HK-2 (cell line): ENCODE measurements around the gene SMC3.
A peak's percentile ranks its signal among the peaks of the same experiment; 100 is the strongest.

Experiments used
- DNase-seq: peaks from one replicate; pipeline ENCODE4 v3.0.0-alpha.2; 2018; ENCODE audit not compliant: unreplicated experiment

Gene SMC3

DNA sequence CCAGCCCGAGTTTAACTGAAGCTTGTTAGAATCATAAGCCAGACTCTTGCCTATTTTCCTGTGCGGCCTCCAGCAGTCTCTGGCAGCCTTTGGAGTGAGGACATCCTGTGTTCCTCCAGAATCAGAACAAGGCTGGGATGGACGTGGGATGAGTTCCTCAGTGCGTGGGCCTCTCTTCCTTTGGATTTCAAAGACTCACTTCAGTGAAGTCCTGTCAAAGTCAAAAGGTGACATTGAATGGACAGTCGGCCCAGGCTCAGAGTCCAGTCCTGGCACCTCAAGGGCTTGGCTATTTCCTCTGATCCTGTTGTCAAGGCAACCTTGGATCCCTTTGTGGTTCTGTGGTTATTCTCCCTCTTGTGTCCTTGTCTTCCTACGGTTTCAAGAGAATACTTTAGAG is 21.4 kb upstream of the SMC3 start:
- no peak for DNase-seq

DNA sequence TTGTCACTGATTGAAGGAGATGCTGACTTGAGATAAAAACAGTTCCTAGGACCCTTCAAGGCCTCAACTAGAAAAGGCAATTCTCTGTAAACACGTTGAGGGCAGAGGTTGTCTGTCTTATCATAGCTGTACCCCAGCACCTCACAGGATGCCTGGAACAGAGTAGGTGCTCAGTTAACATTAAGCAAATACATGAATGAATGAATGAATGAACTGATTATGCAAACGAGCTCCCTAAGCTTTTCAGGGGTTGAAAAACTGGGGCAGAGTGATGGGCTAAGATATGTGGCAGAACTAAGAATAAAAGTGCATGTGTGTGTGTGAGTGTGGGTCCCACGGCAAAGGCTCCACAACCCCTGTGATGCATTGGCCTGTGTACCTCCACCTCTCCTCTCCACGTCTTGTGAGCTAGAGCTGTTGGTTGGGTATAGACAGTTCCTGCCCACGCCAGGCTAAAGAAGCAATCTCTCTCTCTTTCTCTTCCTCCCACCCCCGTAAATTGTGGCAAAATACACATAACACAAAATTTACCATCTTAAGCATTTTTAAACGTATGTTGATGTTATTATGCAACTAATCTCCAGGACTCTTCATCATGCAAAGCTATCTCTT is 20.9 kb upstream of the SMC3 start:
- no peak for DNase-seq

- no peak for DNase-seq
Measured at GRCh38 chr10:110547139-110547761, 20.2 kb upstream of the SMC3 start.

- DNase-seq, result no peak
Measured at GRCh38 chr10:110548002-110548401, 19.5 kb upstream of the SMC3 start.

- no peak for DNase-seq
Measured at GRCh38 chr10:110549211-110549610, 18.3 kb upstream of the SMC3 start.

DNA sequence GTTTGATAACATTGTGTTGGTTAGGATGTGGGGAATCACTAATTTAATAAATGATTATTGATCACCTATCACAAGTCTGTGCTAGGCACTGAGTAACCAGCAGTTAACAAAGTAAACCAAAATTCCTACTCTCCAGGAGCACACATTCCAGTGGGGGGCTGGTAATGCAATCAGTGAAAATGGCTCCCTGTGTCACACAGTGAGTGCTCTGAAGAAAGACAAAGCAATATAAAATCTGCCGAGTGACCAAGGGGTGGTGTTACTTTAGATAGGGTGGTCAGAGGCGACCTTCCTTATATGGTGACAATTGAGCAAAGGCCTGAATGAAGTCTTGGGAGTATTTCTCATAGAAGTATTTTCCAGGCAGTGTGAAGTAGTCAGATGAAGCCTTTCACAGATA is 13.6 kb upstream of the SMC3 start:
- no peak for DNase-seq

GRCh38 chr10:110556296-110556695 is 11.2 kb upstream of the SMC3 start:
- DNase-seq, result no peak

- DNase-seq, result no peak
Measured at GRCh38 chr10:110556969-110557601, 10.4 kb upstream of the SMC3 start.

GRCh38 chr10:110558041-110558440 is 9.5 kb upstream of the SMC3 start:
- DNase-seq, result no peak

DNA sequence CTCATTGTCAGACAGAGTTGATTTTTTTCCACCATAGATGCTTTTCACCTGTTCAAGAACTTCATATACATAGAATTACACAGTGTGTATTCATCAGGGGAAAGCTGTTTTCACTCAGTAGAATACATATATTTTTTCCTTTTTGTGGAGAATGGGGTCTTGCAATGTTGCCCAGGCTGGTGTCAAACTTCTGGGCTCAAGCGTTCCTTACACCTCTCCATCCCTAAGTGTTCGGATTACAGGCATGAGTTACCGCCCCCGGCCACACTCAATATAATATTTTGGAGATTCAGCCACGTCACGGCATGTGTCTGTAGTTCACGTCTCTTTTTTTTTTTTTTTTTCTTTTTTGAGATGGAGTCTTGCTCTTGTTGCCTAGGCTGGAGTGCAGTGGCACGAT is 7.5 kb upstream of the SMC3 start:
- DNase-seq, result no peak

DNA sequence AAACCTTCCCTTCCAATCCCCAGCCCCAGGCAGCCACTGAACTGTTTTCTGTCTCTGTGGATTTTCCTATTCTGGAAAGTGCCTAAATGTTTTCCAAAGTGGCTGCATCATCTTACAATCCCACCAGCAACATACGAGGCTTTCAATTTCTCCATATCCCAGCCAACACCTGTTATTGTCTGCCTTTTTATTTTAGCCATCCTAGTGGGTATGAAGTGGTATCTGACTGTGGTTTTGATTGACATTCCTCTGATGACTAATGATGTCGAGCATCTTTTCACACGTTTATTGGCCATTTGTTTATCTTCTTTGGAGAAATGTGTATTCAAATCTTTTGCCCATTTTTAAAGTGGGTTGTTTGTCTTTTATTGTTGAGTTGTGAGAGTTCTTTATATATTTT is 6.2 kb upstream of the SMC3 start:
- DNase-seq, result no peak

- no peak for DNase-seq
Measured at GRCh38 chr10:110562348-110562747, 5.1 kb upstream of the SMC3 start.

DNA sequence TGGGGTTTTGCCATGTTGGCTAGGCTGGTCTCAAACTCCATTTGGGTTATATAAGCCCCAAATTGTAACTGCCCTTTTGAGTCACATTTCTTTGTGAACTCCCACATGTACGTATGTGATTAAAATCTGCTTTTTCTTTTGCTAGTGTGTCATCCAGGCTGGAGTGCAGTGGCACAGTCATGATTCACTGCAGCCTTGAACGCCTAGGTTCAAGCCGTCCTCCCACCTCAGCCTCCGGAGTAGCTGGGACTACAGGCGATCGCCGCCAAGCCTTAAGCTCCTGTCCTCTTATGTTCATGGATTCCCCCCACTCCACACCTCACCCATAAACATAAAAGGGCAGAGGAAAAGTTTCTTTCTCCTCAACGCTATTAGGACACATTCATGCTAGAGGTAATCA is 4.4 kb upstream of the SMC3 start:
- DNase-seq, result no peak

- DNase-seq, result peak; percentile 24
Measured at GRCh38 chr10:110566472-110567200, 859 bp upstream of the SMC3 start.

DNA sequence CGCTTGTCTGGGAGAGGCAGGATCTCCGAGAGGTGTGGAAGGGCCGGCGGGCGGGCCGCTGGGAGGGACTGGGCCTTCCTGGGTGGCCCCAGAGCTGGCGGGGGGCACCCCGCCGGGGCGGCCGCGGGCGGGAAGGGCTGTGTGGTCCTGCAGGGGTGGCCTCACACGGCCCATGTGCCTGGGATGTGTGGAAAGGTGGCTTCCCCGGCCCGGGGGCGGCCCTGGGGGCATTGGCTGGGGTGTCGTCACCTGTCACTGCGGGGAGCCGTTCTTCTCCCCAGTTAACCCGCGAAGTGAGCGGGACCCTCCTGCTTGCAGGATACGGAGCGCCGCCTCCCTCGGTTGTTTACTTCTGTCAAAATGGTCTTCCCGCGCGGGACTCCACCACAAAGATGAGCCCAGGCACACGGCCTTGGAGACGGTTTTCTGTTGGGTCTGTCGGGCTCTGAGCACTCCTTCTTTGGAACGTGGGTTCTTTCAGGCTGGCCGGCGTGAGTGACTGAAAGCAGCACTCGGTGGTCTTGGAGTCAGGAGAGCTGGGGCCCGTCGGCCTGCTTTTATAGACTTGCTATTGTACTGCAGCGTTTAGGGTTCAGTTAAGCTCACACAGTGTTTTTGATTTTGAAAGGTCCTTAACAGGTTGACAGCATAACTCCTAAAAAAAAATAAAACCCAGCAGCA is 700 bp downstream of the SMC3 start:
- DNase-seq, result no peak

GRCh38 chr10:110569122-110569521 is 1.6 kb downstream of the SMC3 start:
- no peak for DNase-seq

GRCh38 chr10:110569736-110570135 is 2.2 kb downstream of the SMC3 start:
- DNase-seq, result no peak

DNA sequence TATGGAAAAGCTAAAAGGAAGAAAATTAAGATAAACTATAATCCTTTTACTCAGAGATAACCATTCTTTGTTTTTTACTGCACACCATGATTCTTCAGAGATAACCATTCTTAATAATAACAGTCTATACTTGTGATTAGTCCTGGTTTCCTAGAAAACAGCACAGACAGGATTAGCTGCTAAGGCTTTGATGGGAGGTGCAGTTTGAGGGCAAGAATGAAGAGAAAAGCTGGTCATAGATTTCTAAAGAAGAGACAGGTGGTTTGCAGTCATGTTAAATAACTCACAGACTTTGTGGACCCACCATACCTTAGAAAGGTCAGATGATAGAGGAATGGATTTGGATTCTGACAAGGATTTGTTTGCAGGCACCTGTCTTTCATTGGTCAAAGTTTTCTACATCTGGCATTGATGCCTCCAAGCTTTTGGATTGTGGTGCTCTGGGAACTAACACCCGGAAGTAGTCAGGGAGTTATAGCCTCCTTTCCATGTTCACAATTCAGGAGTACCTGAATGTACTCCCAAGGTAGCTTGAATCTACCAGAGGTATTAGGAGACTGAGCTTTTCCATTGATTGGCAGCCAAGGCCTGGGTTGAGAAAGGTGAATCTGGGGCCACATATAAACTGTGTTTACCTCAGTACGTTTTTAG is 3.7 kb downstream of the SMC3 start:
- DNase-seq, result no peak

DNA sequence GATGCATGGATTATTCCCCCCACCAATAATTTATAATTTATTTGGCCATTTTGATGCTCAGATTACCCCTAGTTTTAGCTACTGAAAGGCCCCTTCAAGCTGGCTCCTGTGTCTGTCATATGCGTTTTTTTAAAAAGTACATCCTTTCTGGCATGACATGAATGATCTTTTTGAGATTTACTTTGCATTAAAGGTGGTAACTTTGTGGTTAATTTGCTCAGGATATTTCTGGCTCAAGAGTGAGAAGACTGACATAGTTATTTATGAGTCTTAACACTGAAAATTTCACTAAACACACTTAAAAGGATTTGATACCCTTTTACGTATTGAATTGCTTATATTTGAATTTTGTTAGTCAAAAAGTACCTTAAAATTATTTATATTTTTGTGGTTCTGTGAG is 5.4 kb downstream of the SMC3 start:
- no peak for DNase-seq

- DNase-seq, result no peak
Measured at GRCh38 chr10:110574420-110574819, 6.9 kb downstream of the SMC3 start.

GRCh38 chr10:110576220-110576619 is 8.7 kb downstream of the SMC3 start:
- DNase-seq, result no peak

DNA sequence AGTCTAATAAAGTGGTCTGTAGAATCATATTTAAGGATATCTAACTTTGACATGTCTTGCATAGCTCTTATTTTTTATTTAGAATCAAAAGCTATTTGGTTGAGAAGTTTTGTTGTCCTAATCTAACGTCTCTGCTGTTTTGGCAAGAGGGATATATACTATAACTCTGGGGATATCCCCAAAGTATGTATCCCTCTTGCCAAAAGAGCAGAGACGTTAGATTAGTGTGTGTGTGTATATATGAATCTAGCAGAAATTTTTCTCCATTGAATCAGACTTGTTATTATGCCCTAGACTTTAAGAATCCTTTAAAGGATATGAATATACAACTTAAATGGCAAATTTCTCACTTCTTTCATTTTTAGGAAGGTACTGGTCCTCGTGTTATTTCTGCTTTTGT is 9.6 kb downstream of the SMC3 start:
- DNase-seq, result no peak
